Measurements from ENCODE around the gene LCP1.

GRCh38 chr13:46172531-46172991 lies 9.4 kb downstream of the LCP1 start:
- TF ChIP-seq CTCF (IDR thresholded peaks at IDR 0.05; ENCODE audit: insufficient read depth, low read length) (no peak), POLR2AphosphoS5 (IDR thresholded peaks at IDR 0.05; ENCODE audit: low read depth) (peak; percentile 60)

Measured in HL-60 (cell line).